Posterior cingulate gyrus (tissue), 11 donors: ENCODE results near the gene PPFIBP2.

Experiments used
- DNase-seq, 10 donors: peaks; one replicate each; pipeline versions ENCODE4 v3.0.0 to v3.0.0-alpha.2; 2020 to 2021; ENCODE audit warnings: mixed read lengths in 3 of 10
- intact Hi-C: fragments of 100-400 bp; cut with DNase I; formaldehyde crosslinking; loops from one replicate; pipeline ENCODE4 v1.15.1; 2023

The PPFIBP2 gene

GRCh38 chr11:7673724-7674434, 160.1 kb downstream of the PPFIBP2 start:
- DNase-seq: peak in 2 of 10 donors; percentile 19 to 83
- intact Hi-C loops: no loop called here

DNA sequence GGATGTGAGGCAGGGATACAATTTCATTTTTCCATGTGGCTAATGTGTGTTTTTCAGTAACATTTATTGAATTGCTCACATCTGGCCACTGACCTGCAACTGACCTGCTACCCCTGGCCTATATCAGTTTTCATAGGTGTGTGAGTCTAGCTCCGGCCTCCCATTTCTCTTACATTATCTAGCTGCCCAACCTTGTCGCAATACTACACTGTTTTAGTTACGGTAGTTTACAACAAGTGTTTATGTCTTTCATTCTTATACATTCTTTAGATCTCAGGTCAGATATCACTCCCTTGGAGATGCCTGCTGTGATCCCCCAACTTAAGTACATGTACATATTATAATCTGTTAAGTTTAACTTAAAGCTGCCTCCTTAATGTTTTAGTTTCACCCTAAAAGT, 161.8 kb downstream of the PPFIBP2 start:
- DNase-seq: no peak
- intact Hi-C loops: no loop called here

GRCh38 chr11:7677071-7677470, 163.3 kb downstream of the PPFIBP2 start:
- intact Hi-C loops: no loop called here

DNA sequence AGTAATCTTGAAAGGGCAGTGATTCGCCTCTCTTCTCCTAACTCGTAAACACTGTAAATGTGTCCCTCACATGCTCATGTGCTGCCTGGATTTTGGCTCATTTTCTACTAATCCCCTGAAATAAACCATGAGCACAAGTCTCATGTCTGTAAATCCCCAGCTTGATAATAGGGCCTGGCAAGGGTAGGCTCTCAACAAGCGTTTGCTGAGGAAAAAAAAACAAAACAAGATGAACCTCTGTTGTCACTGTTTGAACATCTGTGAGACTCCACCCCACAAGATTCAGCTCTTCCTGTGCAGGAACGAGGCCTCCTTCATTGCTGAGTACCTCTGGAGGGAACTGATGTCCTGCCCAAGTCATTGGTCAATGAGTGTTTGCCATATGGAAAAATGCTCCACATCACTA, 164.0 kb downstream of the PPFIBP2 start:
- no peak for DNase-seq
- intact Hi-C loops: no loop called here

More at GRCh38 chr11:7677071-7677470, 163.3 kb downstream of the PPFIBP2 start:
- no peak for DNase-seq

GRCh38 chr11:7683571-7683970, 169.8 kb downstream of the PPFIBP2 start:
- DNase-seq: no peak
- intact Hi-C loops: loop anchor here (10.0 kb wide), 2 partner anchors 239 to 429 kb away; partner anchors contain the start of gene SYT9

DNA sequence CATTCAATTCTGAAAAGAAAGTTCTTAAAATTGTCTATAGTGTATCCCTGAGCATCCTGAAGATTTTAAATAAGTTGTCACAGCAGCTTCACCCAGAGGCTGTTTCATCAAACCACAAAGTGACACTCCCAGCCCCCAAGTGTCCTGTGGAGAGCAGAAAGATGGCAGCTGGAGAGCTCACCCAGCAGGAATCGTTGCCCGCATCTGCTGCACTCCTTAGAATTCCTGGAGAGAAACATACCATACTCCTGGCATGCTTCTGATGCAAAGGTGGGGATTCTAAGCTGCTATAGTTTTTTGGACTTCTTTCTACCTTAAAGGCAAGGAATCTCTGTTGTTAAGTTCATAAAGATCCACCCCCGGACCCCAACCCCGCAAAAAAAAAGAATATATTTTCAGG, 173.0 kb downstream of the PPFIBP2 start:
- DNase-seq: no peak
- intact Hi-C loops: loop anchor here (5.0 to 10.0 kb wide), 3 partner anchors 242 to 544 kb away; partner anchors contain the start of gene SYT9

- no peak for DNase-seq
- intact Hi-C loops: loop anchor here (5.0 to 10.0 kb wide), 3 partner anchors 243 to 545 kb away; partner anchors contain the start of gene SYT9
Observed at GRCh38 chr11:7687386-7687785, 173.6 kb downstream of the PPFIBP2 start.

GRCh38 chr11:7688238-7688826, 174.5 kb downstream of the PPFIBP2 start:
- peak in 3 of 10 donors; percentile 11 to 81 (median 31) for DNase-seq
- intact Hi-C loops: loop anchor here (5.0 to 10.0 kb wide), 3 partner anchors 244 to 546 kb away; partner anchors contain the start of gene SYT9

DNA sequence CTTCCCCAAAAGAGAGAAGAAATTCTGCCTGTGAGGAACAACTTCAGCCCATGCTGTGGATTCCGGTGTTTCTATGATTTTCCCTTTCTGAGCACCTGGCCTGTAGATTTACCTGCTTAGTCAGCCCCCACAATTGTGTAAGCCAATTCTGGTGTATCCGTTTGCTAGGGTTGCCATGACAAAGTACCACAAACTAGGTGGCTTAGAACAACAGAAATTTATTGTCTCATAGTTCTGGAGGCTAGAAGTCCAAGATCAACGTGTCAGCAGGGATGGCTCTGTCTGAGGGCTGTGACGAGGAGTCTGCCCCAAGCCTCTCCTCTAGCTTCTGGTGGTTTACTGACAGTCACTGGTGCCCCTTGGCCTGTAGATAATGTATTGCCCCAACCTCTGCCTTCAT, 175.4 kb downstream of the PPFIBP2 start:
- DNase-seq: no peak
- intact Hi-C loops: loop anchor here (5.0 to 10.0 kb wide), 3 partner anchors 244 to 547 kb away; partner anchors contain the start of gene SYT9

DNA sequence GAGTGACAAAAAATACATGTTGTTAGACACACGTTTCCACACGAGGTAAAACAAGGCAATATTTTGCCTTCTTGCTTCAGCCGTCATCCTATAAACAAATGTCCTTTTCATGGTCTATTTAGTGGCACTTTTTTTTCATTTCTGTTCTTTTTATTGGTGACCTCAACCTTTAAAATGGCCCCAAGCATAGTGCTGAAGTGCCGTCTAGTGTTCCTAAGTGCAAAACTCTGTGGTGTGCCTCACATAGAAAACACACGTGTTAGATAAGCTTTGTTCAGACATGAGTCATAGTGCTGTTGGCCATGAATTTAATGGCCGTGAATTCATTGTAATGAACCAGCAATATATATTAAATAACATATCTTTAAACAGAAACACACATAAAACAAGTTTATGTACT, 176.8 kb downstream of the PPFIBP2 start:
- intact Hi-C loops: loop anchor here (5.0 kb wide), 2 partner anchors 178 to 593 kb away; partner anchors contain the start of gene PPFIBP2
- DNase-seq: no peak

DNA sequence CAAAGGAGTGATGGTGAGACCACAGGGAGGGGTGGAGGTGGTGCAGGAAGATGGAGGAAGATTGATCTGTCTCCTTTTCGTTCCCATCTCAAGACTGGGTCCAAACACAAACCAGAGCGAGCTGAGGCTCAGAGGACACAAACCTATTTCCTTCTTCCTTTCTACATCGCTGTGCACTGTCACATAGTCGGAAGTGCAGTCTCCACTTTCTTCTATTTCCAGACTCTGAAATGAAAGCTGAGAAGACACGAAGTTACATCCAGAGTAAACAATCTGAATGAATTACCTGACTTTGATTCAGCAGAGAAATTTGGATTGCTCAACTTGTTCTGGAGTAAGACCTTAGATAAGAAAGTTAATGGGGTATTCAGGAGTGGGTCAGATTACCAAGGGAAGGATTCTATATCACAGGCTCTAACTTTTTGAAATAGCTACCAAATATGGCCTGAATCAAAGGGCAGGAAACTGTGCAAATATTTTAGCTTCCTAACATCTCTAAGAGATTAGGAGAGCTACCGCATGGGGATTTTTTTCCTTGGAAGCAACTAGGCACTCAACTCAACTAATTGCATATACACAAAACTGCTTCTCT, 178.1 kb downstream of the PPFIBP2 start:
- intact Hi-C loops: loop anchor here (5.0 kb wide), 2 partner anchors 180 to 595 kb away; partner anchors contain the start of gene PPFIBP2
- DNase-seq: no peak

DNA sequence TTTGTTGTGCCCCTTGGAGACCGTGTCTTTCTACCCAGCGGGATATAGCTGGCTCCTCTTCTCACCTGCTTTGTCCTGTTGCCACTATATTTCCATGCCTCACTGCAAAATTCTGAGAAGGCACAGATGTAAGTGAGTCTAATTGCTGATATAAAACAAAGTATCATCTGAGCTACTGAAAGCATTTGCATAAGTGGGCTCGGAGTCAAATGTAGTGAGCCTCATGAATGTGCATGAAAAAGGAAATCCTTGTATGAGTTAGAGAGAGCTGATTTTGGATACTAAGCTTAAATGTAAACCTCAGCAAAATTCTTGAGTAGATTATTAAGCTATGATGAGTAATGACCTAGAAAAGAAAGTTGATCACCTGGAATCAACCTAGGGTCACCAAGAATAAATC, 178.6 kb downstream of the PPFIBP2 start:
- DNase-seq: no peak
- intact Hi-C loops: loop anchor here (5.0 kb wide), 2 partner anchors 180 to 595 kb away; partner anchors contain the start of gene PPFIBP2

DNA sequence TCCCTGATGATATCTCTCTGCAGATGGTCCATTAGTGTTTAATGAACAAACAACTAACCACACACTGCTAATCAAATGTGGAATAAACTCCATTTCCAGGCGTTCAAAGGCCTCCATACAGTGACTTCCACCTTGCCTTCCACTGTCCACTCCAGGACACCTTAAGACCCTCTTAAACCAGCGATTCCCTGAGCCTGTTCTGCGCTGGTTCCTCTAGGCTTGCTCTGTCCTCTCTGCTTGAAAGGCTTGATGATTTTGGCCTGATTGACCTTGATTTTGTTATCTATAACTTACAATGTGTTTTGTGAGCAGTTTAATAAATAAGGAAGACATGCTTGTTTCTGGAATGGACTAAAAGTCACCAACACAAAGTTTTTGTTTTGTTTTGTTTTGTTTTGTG, 180.4 kb downstream of the PPFIBP2 start:
- no peak for DNase-seq
- intact Hi-C loops: loop anchor here (5.0 kb wide), 2 partner anchors 182 to 597 kb away; partner anchors contain the start of gene PPFIBP2

DNA sequence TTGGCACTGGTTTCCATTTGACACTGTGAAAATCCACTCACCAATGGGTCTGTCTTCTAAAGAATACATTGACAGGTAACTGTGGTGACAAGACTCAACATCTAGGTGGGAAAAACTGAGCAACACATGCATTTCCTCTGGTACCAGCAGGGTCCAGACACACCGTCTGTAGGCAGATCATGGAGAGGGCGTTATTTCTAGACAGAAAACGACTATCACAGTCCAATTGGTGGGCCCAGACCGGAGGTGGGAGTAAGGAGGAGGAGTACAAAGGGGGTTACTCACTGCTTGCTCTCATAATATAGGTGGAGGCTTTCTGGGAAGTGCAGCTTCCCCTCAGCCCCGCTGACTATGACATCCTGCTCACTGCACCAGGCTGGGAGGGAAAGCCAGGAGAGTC, 182.6 kb downstream of the PPFIBP2 start:
- intact Hi-C loops: no loop called here
- DNase-seq: no peak
